ENCODE measurements around the gene IGF2BP3.

IGF2BP3 gene

GRCh38 chr7:23291957-23292560, 178.2 kb downstream of the IGF2BP3 start:
- no peak for DNase-seq

- no peak for DNase-seq
These were observed 179.3 kb downstream of the IGF2BP3 start for GRCh38 chr7:23290993-23291392.

- no peak for DNase-seq
These were observed 182.7 kb downstream of the IGF2BP3 start for GRCh38 chr7:23287612-23288011.

GRCh38 chr7:23285657-23286646, 184.3 kb downstream of the IGF2BP3 start:
- no peak for DNase-seq

GRCh38 chr7:23284871-23285270, 185.4 kb downstream of the IGF2BP3 start:
- no peak for DNase-seq

GRCh38 chr7:23283086-23283485, 187.2 kb downstream of the IGF2BP3 start:
- no peak for DNase-seq

- no peak for DNase-seq
These were observed 190.3 kb downstream of the IGF2BP3 start for GRCh38 chr7:23279819-23280525.

- DNase-seq: peak; percentile 36
These were observed 192.8 kb downstream of the IGF2BP3 start for GRCh38 chr7:23277359-23277989.

- DNase-seq: no peak
These were observed 193.3 kb downstream of the IGF2BP3 start for GRCh38 chr7:23276947-23277346.

GRCh38 chr7:23276376-23276775, 193.9 kb downstream of the IGF2BP3 start:
- no peak for DNase-seq

- DNase-seq: no peak
These were observed 194.4 kb downstream of the IGF2BP3 start for GRCh38 chr7:23275912-23276311.

GRCh38 chr7:23273141-23273599, 197.1 kb downstream of the IGF2BP3 start:
- DNase-seq: peak; percentile 29

GRCh38 chr7:23272275-23272674, 198.0 kb downstream of the IGF2BP3 start:
- no peak for DNase-seq

- no peak for DNase-seq
These were observed 201.5 kb downstream of the IGF2BP3 start for GRCh38 chr7:23268746-23269145.

GRCh38 chr7:23268167-23268566, 202.1 kb downstream of the IGF2BP3 start:
- DNase-seq: no peak

- DNase-seq: no peak
These were observed 202.9 kb downstream of the IGF2BP3 start for GRCh38 chr7:23267357-23267756.

- no peak for DNase-seq
These were observed 203.4 kb downstream of the IGF2BP3 start for GRCh38 chr7:23266918-23267317.

- DNase-seq: no peak
These were observed 205.3 kb downstream of the IGF2BP3 start for GRCh38 chr7:23264916-23265458.

- peak; percentile 27 for DNase-seq
These were observed 208.3 kb downstream of the IGF2BP3 start for GRCh38 chr7:23261843-23262452.

- no peak for DNase-seq
These were observed 209.9 kb downstream of the IGF2BP3 start for GRCh38 chr7:23260371-23260770.
